Hematopoietic multipotent progenitor cell treated with erythropoietin and hydrocortisone succinate and interleukin-3 and kit ligand, for 17 days (in vitro differentiated cells): ENCODE measurements around the gene RFX1.
A peak's percentile ranks its signal among the peaks of the same experiment; 100 is the strongest.

Experiments used
- DNase-seq: peaks from one replicate; pipeline ENCODE4 v3.0.0-alpha.2; 2015; ENCODE audit warnings: low spot score

The RFX1 gene

DNA sequence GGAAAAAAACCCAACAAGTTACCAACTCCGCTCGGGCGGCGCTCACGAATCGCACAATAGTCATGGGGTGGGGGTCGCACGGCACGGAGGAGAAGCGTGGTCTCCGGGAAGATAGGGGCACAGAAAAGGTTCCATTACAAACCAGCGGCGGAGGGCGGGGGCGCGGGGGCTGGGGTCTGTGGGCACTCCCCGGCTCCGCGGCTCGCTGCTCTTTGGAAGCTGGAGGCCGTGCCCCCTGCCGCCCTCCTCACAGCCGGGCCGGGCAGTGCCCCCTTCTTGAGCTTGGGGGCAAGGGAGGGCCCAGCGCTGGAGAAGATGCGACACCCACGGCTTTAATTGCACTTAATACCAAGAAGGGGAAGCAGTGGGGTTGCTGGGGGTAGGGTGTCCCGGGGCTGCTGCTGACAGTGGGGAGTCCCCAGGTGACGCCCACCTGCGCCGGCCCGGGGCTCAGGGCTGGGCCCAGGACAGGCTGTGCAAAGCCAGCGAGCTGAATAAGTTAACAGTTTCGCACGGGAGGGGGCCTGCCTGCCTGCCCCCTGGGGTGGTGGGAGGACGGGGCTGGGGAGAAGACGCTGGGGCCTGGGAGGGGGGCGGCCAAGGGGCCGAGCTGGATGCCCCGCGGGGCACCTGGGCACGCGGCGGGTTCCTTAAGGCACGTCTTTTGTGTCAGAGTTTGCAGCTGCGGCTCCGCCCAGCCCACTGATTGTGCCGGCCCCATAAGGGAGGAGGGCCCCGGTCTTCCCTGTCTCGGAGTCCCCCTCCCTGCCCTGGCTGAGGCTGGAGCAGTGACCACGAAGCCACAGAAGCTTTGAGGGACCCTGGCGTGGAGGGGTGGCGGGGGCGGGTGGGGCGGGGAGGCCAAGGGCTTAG lies 44.1 kb downstream of the RFX1 start:
- no peak for DNase-seq

DNA sequence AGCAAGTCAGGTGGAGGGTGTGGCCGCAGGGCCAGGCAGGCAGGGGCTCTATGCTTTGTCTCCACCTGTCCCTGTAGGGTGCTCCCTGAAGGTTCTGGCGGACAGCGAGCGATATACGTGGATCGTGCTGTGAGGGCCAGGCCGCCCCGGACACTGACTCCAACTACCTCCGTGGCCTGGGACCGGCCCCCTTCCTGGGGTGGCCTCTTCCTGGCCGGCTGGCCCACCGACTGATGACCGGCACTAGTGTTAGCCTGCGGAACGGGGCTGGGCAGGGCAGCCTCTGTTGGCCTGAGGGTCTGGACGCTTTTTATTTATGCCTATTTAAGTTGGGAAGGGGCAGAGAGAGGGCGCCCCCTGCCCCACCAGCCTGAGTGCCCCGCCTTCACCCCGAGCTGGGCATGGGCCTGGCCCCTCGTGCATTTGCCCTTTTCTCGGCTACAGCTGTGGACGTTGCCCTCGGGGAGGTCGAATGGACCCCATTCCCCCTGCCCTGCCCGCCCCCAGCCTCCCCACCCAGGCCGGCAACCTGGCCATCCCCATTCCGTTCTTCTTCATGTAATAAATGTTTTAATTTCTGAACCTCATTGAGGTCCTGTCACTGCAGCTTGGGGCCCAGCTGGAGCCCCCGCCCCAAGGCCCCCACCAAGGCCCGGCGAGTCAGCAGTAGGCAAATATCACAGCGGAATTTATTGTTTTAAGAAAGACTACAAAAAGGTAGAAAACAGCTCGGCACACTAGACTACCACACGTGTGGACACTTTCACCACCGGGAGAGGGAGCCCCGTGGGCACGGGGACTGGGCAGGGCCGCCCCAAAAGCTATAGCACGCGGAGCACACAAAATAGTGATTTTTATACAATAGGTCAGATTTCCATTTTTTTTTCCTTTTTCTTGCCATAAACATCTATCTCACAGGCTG lies 45.0 kb downstream of the RFX1 start:
- DNase-seq: no peak

DNA sequence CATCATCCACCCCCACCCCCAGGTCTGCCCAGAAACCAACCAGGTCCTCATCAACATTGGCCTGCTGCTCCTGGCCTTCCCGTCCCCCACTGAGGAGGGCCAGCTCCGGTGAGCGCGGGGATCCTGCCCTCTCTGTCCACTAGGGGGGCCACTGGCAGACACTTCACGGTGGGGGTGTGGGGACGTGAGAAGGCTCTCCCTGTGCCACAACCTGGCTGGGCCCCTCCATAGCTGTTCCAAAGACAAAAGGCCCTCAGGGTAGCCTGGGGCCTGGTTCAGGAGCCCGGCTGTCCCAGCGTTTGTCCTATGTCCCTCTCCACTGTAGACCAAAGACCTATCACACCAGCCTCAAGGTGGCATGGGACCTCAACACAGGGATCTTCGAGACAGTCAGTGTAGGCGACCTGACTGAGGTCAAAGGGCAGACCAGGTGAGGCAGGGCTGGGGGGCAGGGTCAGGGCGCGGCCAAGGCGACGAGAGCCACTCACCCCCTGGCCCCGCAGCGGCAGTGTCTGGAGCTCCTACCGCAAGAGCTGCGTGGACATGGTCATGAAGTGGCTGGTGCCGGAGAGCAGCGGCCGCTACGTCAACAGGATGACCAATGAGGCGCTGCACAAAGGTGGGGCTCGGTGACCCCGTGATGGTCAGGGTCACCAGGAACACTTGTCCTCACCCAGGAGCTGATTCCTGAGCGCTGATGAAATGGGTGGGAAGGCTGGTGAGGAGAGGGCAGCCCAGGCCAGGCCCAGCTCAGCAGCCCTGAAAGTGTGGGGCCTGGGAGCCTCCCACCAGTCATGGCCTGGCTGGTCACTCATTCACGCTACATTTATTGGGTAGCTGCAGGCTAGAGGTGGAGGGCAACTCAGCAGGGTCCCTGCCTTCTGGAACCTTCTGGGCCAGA lies 45.9 kb downstream of the RFX1 start:
- no peak for DNase-seq

DNA sequence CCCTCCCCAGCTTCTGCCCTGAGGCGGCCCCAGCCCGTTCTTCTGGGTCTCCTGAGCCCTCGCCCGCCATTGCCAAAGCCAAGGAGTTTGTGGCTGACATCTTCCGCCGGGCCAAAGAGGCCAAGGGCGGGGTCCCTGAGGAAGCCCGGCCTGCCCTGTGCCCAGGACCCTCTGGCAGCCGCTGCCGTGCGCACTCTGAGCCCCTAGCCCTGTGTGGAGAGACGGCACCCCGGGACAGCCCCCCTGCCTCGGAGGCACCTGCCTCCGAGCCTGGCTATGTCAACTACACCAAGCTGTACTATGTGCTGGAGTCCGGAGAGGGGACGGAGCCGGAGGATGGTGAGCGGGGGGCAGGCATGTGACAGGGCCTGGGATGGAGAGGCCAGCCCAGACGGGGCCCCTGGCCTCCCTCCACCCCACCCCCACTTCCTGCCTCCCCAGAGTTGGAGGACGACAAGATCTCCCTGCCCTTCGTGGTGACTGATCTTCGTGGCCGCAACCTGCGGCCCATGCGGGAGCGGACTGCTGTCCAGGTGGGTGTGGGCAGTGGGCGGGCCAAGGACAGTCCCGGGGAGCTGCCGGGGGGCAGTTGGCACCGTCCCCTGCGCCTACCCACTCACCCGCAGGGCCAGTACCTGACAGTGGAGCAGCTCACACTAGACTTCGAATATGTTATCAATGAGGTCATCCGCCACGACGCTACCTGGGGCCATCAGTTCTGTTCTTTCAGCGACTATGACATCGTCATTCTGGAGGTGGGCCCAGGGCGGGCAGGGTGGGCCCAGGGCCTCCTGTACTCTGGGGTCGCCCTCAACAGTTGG lies 46.8 kb downstream of the RFX1 start:
- DNase-seq: no peak

DNA sequence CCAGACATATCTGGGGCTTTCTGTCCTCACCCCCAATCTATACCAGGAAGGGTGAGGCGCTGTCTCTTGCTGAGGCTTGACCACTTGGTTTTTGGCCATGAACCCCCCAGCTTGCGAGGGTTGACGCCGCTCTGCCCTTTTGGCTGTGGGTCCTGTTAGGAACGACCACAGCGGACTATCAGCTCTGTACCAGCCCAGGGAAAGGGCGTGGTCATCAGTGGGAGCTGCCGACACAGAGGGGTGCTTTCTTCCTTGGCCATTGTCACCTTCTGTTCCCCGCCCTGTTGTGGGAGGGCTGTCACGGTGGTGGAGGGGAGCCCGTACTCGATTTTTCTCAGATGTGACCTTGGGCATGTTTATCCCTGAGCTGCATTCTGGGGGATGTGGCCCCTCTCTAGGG lies 48.1 kb downstream of the RFX1 start:
- DNase-seq: peak; percentile 43

DNA sequence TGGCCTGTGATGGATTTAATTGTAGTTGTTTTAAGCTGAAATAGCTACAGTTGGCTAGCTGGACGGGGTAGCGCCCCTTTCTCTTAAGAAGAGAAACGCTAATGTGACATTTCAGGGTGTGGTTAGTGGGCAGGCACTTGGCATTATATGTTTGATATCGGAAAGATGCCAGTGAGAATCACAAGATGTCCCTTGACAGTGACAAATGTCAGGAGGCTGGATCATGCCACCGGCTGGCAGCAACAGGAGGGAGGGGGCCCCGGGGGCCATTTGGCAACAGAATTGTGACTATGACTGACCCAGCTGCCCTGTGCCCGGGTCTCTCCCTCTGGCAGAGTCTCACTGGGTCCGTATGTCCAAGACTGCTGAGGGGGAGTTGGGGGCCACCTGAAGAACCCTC lies 49.1 kb downstream of the RFX1 start:
- DNase-seq: peak; percentile 23

DNA sequence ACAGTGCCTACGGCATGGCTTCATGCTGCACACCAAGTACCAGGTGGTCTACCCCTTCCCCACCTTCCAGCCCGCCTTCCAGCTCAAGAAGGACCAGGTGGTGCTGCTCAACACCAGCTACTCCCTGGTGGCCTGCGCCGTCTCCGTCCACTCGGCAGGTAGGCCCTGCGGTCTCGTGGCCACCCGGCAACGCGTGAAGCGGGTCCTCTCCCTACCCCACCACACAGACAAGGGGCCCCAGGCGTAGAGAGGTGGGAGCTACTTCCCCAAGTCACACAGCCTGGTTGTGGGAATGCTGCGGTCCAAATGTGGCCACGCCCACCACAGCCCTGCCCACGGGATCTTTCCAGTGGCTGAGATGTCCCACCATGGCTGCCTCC lies 49.8 kb downstream of the RFX1 start:
- DNase-seq: no peak

DNA sequence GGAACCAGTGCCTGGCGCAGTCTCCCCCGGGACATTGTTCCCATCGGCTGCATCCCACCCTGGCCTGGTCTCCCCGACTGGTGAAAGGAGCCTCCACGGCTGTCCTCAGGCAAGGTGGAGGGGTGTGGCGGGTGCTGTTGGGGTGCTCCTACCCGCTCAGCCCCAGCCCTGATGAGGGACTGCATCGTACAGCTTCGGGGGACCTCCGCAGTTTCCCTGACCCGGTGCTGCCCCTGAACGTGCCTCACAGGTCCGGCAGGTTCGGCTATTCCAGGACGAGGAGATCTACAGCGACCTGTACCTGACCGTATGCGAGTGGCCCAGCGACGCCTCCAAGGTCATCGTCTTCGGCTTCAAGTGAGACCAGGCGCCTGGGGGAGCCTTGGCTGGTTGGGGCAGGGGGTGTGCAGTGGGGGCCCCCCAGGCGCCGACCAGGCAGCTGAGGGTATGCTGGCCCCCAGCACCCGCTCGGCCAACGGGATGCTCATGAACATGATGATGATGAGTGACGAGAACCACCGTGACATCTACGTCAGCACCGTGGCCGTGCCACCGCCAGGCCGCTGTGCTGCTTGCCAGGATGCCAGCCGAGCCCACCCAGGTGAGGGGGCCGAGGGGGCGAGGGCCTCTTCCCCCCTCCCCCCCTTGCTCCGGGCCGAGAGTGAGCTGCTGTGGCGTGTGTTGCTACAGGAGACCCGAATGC lies 50.3 kb downstream of the RFX1 start:
- no peak for DNase-seq

DNA sequence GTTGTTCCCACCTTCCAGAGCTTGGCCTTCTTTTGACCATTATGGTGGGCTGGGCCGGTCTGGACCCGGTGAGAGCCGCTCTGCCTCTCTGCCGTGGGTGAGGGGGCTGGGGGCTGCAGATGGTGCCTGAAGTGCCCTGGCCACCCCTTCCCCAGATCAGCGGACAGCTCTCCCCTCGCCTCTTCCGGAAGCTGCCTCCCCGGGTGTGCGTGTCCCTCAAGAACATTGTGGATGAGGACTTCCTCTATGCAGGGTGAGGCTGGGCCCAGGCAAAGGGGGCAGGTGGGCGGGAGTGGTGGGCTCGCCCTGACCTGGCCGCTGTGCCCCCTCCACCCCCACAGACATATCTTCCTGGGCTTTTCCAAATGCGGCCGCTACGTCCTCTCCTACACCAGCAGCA lies 51.9 kb downstream of the RFX1 start:
- DNase-seq: no peak

DNA sequence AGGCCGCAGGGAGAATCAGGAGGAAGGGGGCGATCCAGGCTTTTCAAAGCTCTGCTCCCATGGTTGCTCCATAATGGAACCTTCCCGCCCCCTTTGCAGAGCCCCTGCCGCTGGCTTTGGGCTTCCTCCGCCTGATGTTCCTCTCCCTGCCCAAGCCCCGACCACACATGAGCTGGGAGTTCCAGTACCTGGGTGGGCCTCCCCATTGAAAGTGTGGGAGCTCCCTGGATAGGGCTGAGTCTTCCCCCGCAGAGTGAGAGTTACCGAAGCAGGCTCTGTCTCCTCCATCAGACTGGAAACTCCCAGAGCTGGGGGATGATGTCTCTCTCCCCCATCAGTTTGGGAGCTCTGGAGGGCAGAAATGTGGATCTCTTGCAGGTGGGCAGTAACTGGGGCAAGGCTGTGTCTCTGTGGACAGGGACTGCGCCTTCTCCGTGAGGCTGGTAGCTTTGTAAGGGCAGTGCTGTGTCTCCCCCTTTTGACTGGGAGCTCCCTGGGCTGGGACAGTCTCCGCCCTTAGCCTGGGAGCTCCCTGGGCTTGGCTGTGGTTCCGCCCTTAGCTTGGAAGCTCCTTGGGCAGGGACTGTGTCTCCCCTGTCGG lies 53.1 kb downstream of the RFX1 start:
- DNase-seq: peak; percentile 72

DNA sequence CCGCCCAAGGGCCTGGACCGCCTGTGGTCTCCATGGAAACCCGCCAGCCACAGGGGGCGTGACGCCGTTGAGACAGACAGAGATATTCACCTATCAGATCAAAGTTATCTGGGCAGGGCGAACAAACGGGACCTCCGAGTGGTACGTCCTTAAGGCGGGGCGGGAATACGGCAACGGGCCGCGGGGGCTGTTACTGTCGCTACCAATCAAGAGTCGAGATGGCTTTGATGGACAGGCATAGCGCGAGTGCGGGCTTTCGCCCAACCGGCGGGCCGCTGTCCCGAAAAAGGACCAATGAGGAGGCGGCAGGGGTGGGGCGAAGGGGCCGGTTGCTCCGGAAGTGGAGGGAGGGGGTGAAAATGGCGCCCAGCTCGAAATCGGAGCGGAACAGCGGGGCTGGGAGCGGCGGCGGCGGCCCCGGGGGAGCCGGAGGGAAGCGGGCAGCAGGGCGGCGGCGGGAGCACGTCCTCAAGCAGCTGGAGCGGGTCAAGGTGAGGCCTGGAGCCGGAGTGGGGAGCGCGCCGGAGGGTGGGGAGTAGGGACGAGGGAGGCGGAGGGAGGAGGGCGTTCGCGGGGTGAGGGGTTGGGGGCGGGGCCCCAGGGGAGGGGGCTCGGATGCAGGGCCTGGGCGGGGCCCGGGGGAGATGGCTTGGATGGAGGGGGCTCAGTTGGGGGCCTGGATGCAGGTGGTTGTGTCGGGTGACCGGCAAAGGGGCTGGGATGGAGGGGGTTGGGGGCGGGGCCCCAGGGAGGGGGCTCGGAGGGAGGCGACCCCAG lies 53.8 kb downstream of the RFX1 start, which contains the start of gene DCAF15:
DCAF15 (plus strand) TSS at position 356 of the 777 bp plus-strand sequence; CDS start at position 360, 4 bp downstream.
- DNase-seq: peak; percentile 98

DNA sequence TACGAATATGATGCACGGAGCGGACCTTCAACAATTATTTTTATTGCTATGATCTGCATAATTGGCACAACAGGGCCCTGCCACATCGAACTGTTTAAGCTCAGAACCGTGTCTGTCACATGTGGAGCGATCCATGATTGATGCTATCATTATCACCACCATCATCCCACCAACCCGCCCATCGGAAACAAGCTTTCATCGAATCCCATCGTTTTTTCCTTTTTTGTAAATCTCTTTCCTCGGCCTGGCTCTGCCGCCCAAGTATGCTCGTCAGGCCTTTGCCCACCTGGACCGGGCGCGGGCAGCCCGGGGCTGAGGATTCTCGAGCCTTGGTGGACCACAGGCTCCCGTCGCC lies 54.3 kb downstream of the RFX1 start:
- DNase-seq: no peak

DNA sequence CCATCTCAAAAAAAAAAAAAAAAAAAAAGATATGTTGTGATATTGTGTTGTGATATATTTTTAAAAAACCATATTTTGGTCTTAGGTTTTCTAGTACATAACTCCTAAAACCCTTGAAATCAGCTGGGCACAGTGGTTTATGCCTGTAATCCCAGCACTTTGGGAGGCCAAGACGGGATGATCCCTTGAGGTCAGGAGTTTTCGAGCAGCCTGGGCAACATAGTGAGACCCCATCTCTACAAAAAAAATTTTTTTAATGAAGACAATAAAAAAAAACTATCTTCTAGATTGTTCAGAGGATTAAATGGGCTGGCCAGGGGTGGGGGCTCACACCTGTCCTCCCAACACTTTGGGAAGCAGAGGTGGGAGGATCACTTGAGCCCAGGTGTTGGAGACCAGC lies 55.1 kb downstream of the RFX1 start:
- no peak for DNase-seq

DNA sequence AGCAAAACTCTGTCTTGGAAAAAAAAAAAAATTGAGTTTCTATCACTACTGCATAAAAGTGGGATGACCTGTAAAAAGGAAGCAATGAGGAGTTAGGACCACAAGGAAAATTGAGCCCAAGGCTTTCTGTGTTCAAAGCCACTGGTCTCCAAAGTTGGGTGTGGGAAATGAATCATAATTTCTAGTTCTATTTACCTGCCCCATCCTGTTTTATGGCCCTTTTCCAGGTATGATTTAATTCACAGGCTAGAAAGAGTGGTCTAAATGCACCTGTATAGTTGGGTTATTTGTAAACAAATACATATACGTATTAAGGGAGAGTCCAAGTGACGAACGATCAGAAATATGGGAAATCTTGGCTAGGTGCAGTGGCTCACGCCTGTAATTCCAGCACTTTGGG lies 59.7 kb downstream of the RFX1 start:
- DNase-seq: no peak

DNA sequence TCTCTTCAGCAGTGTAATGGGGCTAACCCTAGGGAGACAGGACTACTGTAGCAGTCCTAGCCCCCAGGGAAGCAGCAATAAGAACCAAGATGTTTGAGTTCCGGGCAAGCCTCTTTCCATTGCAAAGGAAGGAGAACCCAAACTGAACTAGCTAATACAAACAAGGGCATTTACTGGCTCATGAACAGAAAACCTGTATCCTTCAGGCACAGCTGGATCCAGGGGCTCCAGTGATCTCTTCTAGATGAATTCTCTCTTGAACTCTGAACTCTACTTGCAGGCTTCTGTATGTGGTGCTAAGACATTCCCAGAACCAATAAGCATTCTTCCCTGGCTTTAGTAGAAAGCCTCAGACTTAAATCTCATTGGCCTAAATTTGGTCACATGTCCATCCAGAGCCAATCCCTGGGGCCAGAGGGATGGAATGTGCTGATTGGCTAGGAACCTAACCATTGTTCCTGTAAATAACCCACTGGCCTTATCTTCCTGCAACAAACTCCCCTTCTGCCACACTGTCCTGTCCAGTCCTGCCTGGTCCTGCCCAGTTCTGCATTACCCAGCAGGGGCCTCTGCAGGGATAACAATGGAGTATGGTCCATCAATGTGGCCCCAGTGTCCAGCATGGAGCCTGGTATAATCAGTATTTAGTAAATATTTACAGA lies 64.0 kb downstream of the RFX1 start:
- no peak for DNase-seq

DNA sequence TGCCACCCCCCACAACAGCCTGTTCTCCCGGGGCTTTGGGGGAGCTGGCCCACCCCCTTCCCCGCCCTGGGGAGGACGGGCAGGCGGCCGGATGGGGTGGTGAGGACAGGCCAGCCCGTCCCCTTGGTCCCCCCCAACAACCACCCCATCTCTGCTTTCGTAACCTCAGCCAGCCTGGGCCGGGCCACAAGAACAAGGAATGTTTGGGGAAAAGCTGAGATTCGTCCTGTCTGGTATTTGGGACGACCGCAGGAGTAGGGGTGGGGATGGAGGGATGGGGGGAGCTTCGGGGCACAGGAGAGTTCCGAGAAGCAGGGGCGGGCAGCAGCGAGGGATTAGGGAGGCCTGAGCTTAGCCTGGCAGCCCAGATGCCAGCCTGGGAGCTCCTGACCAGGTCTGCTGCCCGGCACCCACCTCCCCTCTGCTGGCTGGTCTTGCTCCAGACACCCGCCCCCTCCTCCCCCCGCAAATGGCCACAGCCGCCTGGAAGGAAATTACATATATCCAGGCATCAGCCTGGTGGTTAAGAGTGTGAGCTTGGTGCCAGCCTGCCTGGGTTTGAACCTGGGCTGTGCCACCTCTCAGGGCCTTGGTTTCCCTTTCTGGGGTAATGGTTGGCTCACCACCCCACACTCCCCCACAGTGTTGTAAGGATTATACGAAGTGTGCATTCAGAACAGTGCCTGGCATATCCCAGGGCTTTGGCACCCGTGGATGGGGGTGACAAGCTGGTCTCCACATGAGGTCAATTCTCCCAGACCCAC lies 67.6 kb downstream of the RFX1 start, which contains the start of gene PODNL1:
PODNL1 (minus strand) TSS at position 117 of the 764 bp plus-strand sequence. CDS start 236 bp downstream, outside the sequence.
- no peak for DNase-seq

DNA sequence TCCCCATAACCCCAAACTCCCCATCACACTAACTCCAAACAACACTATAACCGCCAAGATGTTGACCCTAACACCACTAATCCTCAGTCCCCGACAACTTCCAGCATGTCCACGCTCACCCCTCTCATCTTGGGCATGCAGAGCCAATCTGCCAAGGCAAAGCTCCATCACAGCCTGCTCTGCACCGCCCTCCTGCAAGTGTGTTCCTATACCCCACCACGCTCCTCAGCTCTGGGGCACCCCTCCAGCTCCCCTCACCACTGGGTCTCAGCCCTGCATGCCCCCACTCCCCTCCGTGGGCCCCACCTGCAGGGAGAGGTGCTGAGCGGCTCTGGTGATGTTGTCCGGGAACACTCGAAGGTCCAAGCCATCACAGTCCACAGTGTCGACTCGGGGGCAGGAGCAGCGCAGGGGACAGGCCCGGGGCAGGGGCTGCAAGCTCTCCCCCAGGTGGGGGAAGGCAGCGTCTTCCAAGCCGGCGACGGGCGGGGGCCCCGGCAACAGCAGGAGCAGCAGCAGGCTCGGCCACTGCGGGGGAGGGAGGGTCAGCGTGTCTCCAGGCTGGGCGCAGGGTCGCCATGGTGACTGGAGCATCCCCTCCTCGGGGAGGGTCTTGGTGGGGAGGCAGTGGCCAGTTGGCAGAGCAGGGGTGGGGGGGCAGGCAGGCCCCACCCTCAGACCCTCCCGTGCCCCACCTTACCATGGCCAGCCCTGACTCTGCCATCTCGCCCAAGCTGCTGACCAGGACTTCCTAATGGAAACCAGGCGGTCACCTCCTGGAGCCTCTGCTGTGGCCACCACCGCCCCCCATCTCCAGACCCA lies 68.4 kb downstream of the RFX1 start:
- no peak for DNase-seq
